Measurements from ENCODE around the gene PLN.

GRCh38 chr6:118569498-118569897, 21.4 kb downstream of the PLN start:
- TF ChIP-seq, protein P1, sequence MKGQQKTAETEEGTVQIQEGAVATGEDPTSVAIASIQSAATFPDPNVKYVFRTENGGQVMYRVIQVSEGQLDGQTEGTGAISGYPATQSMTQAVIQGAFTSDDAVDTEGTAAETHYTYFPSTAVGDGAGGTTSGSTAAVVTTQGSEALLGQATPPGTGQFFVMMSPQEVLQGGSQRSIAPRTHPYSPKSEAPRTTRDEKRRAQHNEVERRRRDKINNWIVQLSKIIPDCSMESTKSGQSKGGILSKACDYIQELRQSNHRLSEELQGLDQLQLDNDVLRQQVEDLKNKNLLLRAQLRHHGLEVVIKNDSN (IDR thresholded peaks at IDR 0.05; ENCODE audit: borderline replicate concordance, low read depth): no peak
- TF ChIP-seq CHD2 (IDR thresholded peaks at IDR 0.05; ENCODE audit: low read length, partially characterized antibody): no peak
- TF ChIP-seq SMC3 (IDR thresholded peaks at IDR 0.05; ENCODE audit: low read depth, low read length): no peak
- TF ChIP-seq CTCF (IDR thresholded peaks at IDR 0.05): no peak
- no peak for TF ChIP-seq SIN3A (IDR thresholded peaks at IDR 0.05; ENCODE audit: borderline replicate concordance, low read depth, low read length)
- no peak for TF ChIP-seq RCOR1 (IDR thresholded peaks at IDR 0.05; ENCODE audit: low read length)
- no peak for TF ChIP-seq EZH2phosphoT487 (IDR thresholded peaks at IDR 0.05; ENCODE audit: borderline replicate concordance, low read depth)
- TF ChIP-seq, protein P2, sequence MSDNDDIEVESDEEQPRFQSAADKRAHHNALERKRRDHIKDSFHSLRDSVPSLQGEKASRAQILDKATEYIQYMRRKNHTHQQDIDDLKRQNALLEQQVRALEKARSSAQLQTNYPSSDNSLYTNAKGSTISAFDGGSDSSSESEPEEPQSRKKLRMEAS (IDR thresholded peaks at IDR 0.05; ENCODE audit: low read depth): no peak
- no peak for TF ChIP-seq GABPA (IDR thresholded peaks at IDR 0.05; ENCODE audit: low read depth)

Data from SK-N-SH (cell line).